HepG2 (cell line): ENCODE measurements around the gene RHCE. TPM values are rescaled to one million over a fixed set of nuclear protein-coding genes. Genes with fewer than 3 reads are reported as not detected.

Experiments used
- ARNT ChIP-seq: fragments of 450-650 bp; IDR thresholded peaks from 2 replicates; pipeline ENCODE4 v1.6.1; 2017
- IKZF4 ChIP-seq: sonication (generic); formaldehyde crosslinking; IDR thresholded peaks from 2 replicates; pipeline ENCODE4 v1.5.1; 2020; ENCODE audit warnings: borderline replicate concordance, mild to moderate bottlenecking, low read depth, missing genetic modification reagents; ENCODE audit errors: not compliant biosample characterization
- NR2C2 ChIP-seq: sonication (generic); formaldehyde crosslinking; IDR thresholded peaks from 2 replicates; pipeline ENCODE4 v1.4.0; 2020; ENCODE audit warnings: missing genetic modification reagents, mild to moderate bottlenecking, moderate library complexity, borderline replicate concordance
- RFXANK ChIP-seq: IDR thresholded peaks from 2 replicates; pipeline ENCODE4 v1.6.1; 2016
- RXRB ChIP-seq: IDR thresholded peaks from 2 replicates; pipeline ENCODE4 v1.6.1; 2016; ENCODE audit warnings: borderline replicate concordance, missing genetic modification reagents, missing compliant biosample characterization
- SMAD3 ChIP-seq: sonication (generic); formaldehyde crosslinking; IDR thresholded peaks from 2 replicates; pipeline ENCODE4 v1.4.0; 2020; ENCODE audit warnings: missing genetic modification reagents
- SP2 ChIP-seq: sonication (generic); formaldehyde crosslinking; IDR thresholded peaks from 2 replicates; pipeline ENCODE4 v1.5.1; 2020; ENCODE audit warnings: mild to moderate bottlenecking, missing genetic modification reagents
- THAP11 ChIP-seq: IDR thresholded peaks from 2 replicates; pipeline ENCODE4 v1.6.1; 2016; ENCODE audit warnings: missing biosample characterization, missing genetic modification reagents
- THYN1 ChIP-seq: sonication (generic); formaldehyde crosslinking; IDR thresholded peaks from 2 replicates; pipeline ENCODE4 v1.8.1; 2023; ENCODE audit warnings: low read depth, mild to moderate bottlenecking, moderate library complexity, missing genetic modification reagents, borderline replicate concordance
- ZNF205 ChIP-seq: IDR thresholded peaks from 2 replicates; pipeline ENCODE4 v1.6.1; 2018; ENCODE audit warnings: missing biosample characterization, missing genetic modification reagents
- ZNF224 ChIP-seq: sonication (generic); formaldehyde crosslinking; IDR thresholded peaks from 2 replicates; pipeline ENCODE4 v1.5.0; 2020; ENCODE audit warnings: mild to moderate bottlenecking, missing genetic modification reagents
- ZNF780A ChIP-seq: sonication (generic); formaldehyde crosslinking; IDR thresholded peaks from 2 replicates; pipeline ENCODE4 v1.8.0; 2022; ENCODE audit warnings: mild to moderate bottlenecking, missing genetic modification reagents, moderate library complexity
- ZNF816 ChIP-seq: sonication (generic); formaldehyde crosslinking; IDR thresholded peaks from 2 replicates; pipeline ENCODE4 v1.8.0; 2022; ENCODE audit warnings: missing genetic modification reagents, mild to moderate bottlenecking, borderline replicate concordance
- polyA plus RNA-seq, 8 experiments: library from polyadenylated mRNA; depleted of rRNA in 3 of 8; stranded (reverse) in 7 of 8; unstranded in 1 of 8; fragments of >200 nt; fragmentation: Illumina TruSeq in 4 of 8; extraction: Trizol in 4 of 8; gene quantifications; 2 replicates each; pipeline versions ENCODE4 v1.2.1 to v1.2.3, GENCODE V29; 2011 to 2016; ENCODE audit warnings: low read depth in 4 of 8, missing spikeins in 1 of 8, mixed read lengths in 1 of 8; ENCODE audit not compliant: insufficient read depth in 1 of 8
- total RNA-seq, 5 experiments: library from RNA; depleted of rRNA; stranded (reverse); fragments of >200 nt; fragmentation: Illumina TruSeq; extraction: Trizol; gene quantifications; 2 replicates each; pipeline ENCODE4 v1.2.3, GENCODE V29; 2016; ENCODE audit warnings: low read depth in 1 of 5
- TF ChIP-seq, protein P1 (sequence below): sonication (generic); formaldehyde crosslinking; IDR thresholded peaks from 2 replicates; pipeline ENCODE4 v1.4.0; 2020; ENCODE audit warnings: mild to moderate bottlenecking, missing genetic modification reagents
- TF ChIP-seq, protein P2 (sequence below): sonication (generic); formaldehyde crosslinking; IDR thresholded peaks from 2 replicates; pipeline ENCODE4 v1.8.1; 2023; ENCODE audit warnings: mild to moderate bottlenecking, missing genetic modification reagents
- TF ChIP-seq, protein P3 (sequence below): sonication (generic); formaldehyde crosslinking; IDR thresholded peaks from 2 replicates; pipeline ENCODE4 v1.5.1; 2020; ENCODE audit warnings: missing genetic modification reagents, mild to moderate bottlenecking, borderline replicate concordance
- TF ChIP-seq, protein P4 (sequence below): sonication (generic); formaldehyde crosslinking; conservative IDR thresholded peaks from 2 replicates; pipeline ENCODE4 v1.4.0; 2020; ENCODE audit warnings: missing genetic modification reagents
- TF ChIP-seq, protein P5 (sequence below): sonication (generic); formaldehyde crosslinking; IDR thresholded peaks from 2 replicates; pipeline ENCODE4 v1.5.1; 2020; ENCODE audit warnings: missing genetic modification reagents, mild to moderate bottlenecking, borderline replicate concordance

RHCE gene
- total and polyA plus RNA-seq, 2 of the 13 experiments (the other 11 are each of a cell fraction or from before 2014, with no cell fraction given): 0.30 TPM; not detected in 1

DNA sequence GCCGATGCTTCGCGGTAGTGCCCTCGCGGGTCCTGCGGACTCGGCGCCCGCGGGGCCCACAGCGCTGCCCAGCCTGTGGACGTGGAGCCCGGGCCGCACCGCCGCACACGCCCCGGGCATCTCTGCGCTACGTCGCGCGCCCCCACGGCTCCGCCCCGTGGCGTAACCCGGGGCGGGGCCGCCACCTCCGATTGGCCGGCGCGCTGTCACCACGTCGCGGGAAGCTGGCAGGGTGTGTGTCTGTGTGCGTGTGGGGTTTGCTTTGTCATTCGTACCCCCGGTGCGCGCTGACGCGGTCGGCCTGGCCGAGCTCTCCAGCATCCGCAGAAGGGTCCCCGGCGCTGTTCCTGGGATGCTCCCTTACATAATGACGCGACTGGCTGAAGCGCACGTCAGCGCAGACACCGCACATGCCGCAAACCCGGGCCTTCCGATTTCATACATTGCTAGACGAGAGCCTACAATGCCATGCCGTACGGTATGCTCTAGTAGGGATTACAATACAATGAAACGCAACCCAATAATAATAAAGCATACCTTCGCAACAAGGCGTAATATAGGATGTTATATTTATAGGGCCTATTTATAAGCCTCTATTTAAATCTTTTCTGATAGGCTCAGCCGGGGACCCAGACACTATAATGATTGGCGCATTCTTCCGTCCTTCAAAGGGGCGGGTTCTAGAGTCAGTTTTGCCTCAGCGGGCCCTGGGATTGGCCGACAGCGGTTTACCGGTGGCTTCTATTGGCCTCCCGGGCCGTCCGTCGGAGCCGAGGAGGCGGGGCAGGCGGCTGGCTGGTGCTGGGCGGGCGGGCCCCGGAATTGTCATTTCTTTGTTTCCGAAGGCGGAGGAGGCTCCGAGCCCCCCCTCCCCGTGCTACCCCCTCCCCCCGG, 9.7 kb upstream of the RHCE start, which contains the start of gene MACO1 (continued):
- TF ChIP-seq, protein P1, sequence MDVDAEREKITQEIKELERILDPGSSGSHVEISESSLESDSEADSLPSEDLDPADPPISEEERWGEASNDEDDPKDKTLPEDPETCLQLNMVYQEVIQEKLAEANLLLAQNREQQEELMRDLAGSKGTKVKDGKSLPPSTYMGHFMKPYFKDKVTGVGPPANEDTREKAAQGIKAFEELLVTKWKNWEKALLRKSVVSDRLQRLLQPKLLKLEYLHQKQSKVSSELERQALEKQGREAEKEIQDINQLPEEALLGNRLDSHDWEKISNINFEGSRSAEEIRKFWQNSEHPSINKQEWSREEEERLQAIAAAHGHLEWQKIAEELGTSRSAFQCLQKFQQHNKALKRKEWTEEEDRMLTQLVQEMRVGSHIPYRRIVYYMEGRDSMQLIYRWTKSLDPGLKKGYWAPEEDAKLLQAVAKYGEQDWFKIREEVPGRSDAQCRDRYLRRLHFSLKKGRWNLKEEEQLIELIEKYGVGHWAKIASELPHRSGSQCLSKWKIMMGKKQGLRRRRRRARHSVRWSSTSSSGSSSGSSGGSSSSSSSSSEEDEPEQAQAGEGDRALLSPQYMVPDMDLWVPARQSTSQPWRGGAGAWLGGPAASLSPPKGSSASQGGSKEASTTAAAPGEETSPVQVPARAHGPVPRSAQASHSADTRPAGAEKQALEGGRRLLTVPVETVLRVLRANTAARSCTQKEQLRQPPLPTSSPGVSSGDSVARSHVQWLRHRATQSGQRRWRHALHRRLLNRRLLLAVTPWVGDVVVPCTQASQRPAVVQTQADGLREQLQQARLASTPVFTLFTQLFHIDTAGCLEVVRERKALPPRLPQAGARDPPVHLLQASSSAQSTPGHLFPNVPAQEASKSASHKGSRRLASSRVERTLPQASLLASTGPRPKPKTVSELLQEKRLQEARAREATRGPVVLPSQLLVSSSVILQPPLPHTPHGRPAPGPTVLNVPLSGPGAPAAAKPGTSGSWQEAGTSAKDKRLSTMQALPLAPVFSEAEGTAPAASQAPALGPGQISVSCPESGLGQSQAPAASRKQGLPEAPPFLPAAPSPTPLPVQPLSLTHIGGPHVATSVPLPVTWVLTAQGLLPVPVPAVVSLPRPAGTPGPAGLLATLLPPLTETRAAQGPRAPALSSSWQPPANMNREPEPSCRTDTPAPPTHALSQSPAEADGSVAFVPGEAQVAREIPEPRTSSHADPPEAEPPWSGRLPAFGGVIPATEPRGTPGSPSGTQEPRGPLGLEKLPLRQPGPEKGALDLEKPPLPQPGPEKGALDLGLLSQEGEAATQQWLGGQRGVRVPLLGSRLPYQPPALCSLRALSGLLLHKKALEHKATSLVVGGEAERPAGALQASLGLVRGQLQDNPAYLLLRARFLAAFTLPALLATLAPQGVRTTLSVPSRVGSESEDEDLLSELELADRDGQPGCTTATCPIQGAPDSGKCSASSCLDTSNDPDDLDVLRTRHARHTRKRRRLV (CRISPR knock-in tag): 0 out of 2 replicates have a peak, but pooled peaks have one; percentile 56
- no peak for TF ChIP-seq ZNF816 (CRISPR knock-in tag)
- no peak for TF ChIP-seq ZNF224 (CRISPR knock-in tag)
- no peak; the same call in 1 of the 2 replicates for TF ChIP-seq THAP11 (CRISPR knock-in tag)
- TF ChIP-seq, protein P2, sequence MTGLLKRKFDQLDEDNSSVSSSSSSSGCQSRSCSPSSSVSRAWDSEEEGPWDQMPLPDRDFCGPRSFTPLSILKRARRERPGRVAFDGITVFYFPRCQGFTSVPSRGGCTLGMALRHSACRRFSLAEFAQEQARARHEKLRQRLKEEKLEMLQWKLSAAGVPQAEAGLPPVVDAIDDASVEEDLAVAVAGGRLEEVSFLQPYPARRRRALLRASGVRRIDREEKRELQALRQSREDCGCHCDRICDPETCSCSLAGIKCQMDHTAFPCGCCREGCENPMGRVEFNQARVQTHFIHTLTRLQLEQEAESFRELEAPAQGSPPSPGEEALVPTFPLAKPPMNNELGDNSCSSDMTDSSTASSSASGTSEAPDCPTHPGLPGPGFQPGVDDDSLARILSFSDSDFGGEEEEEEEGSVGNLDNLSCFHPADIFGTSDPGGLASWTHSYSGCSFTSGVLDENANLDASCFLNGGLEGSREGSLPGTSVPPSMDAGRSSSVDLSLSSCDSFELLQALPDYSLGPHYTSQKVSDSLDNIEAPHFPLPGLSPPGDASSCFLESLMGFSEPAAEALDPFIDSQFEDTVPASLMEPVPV: peak; percentile 10; the same call in 1 of the 2 replicates
- TF ChIP-seq SP2: peak; percentile 90
- no peak for TF ChIP-seq ARNT
- no peak for TF ChIP-seq ZNF780A (CRISPR knock-in tag)
- TF ChIP-seq, protein P3, sequence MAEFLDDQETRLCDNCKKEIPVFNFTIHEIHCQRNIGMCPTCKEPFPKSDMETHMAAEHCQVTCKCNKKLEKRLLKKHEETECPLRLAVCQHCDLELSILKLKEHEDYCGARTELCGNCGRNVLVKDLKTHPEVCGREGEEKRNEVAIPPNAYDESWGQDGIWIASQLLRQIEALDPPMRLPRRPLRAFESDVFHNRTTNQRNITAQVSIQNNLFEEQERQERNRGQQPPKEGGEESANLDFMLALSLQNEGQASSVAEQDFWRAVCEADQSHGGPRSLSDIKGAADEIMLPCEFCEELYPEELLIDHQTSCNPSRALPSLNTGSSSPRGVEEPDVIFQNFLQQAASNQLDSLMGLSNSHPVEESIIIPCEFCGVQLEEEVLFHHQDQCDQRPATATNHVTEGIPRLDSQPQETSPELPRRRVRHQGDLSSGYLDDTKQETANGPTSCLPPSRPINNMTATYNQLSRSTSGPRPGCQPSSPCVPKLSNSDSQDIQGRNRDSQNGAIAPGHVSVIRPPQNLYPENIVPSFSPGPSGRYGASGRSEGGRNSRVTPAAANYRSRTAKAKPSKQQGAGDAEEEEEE (CRISPR knock-in tag): no peak
- TF ChIP-seq, protein P4, sequence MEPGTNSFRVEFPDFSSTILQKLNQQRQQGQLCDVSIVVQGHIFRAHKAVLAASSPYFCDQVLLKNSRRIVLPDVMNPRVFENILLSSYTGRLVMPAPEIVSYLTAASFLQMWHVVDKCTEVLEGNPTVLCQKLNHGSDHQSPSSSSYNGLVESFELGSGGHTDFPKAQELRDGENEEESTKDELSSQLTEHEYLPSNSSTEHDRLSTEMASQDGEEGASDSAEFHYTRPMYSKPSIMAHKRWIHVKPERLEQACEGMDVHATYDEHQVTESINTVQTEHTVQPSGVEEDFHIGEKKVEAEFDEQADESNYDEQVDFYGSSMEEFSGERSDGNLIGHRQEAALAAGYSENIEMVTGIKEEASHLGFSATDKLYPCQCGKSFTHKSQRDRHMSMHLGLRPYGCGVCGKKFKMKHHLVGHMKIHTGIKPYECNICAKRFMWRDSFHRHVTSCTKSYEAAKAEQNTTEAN: no peak
- peak; percentile 48 for TF ChIP-seq NR2C2 (CRISPR knock-in tag)
- no peak for TF ChIP-seq THYN1
- no peak for TF ChIP-seq RXRB (CRISPR knock-in tag)
- TF ChIP-seq IKZF4: peak; percentile 48
- TF ChIP-seq, protein P5, sequence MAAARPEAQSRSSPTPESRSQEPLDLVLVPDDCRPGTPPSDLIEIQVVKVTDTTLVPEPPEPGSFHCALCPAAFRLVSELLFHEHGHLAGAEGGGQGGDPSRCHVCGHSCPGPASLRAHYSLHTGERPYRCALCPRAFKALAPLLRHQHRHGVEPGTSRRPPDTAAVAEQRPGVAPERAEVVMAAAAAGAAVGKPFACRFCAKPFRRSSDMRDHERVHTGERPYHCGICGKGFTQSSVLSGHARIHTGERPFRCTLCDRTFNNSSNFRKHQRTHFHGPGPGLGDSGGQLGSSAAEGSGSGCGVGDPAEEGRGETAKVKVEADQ: 0 out of 2 replicates have a peak, but pooled peaks have one; percentile 27
- TF ChIP-seq RFXANK: no peak
- peak; percentile 57; the same call in 1 of the 2 replicates for TF ChIP-seq ZNF205
- TF ChIP-seq SMAD3 (CRISPR knock-in tag): no peak
